ENCODE measurements around the gene AQP7.

AQP7 gene

DNA sequence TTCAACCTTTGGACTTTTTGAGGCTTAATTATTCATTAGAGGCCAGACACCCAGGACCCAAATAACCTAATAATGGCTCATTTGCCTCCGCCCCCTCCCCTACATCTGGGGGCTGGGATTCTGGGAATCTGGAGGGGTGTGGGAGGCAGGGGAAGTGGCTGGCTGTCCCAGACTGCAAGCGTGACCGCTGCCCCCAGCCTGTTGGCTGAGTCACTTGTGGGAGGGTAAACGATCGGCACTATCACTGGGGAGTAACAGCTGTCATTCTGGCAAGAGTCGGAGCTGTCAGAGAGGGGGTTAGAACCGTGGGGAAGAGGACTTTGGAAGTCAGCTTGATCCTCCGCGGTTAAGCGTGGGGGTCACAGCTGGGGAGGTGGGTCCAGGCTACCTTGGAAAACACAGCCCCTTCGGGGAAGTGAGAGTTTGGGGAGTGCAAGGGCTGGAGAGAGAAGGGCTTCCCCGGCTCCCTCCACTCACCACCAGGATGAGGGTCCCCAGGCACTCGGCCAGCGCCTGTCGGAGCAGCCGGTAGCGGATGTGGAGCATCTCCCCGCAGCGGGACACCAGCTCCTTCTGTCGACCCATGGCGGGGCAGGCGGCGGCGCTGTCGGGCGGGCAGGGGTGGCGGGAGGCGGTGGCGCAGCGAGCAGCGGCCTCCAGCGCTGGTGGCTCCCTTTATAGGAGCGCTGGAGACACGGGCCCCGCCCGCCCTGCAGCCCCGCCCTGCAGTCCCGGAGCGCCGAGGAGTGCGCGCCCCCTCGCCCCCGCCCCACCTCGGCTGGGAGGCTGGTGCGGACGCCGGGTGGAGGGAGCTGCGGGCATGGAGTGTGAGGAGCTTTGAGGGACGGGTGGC, 44.8 kb upstream of the AQP7 start, which contains the start of gene AQP3:
Gene AQP3, minus strand, starts transcription at position 648 of the 853 bp plus-strand sequence. Its CDS starts 63 bp downstream, at position 585.
- Histone ChIP-seq H3K4me2 (ENCODE audit: low read depth, low read length, poor library complexity, severe bottlenecking) (no peak within 1 kb of the TSS), H3K4me3 (ENCODE audit: insufficient read depth, low read length, poor library complexity, severe bottlenecking) (no peak within 1 kb of the TSS), H3K9me3 (ENCODE audit: insufficient read depth, low read length) (no peaks in the 10 kb centered on the region), H3K9me2 (replicated peaks; ENCODE audit: insufficient read depth, low read length) (no peaks in the 10 kb centered on the region), H3K79me2 (ENCODE audit: insufficient read depth, low read length) (no peaks in the 10 kb centered on the region), H4K20me1 (ENCODE audit: low read depth, low read length) (no peaks in the 10 kb centered on the region), H3F3A (ENCODE audit: insufficient read depth) (no peaks in the 10 kb centered on the region), H3K27me3 (ENCODE audit: low read length) (no peaks in the 10 kb centered on the region), H2AFZ (ENCODE audit: low read depth, low read length, severe bottlenecking) (no peak within 1 kb of the TSS), H3K36me3 (ENCODE audit: low read length) (no peaks in the 10 kb centered on the region), H3K27ac (ENCODE audit: low read depth, low read length) (no peak within 1 kb of the TSS), H3K9ac (ENCODE audit: low read length) (no peak within 1 kb of the TSS)
- no peak for TF ChIP-seq EZH2phosphoT487 (conservative IDR thresholded peaks at IDR 0.05; ENCODE audit: low read length)
- TF ChIP-seq, protein P1, sequence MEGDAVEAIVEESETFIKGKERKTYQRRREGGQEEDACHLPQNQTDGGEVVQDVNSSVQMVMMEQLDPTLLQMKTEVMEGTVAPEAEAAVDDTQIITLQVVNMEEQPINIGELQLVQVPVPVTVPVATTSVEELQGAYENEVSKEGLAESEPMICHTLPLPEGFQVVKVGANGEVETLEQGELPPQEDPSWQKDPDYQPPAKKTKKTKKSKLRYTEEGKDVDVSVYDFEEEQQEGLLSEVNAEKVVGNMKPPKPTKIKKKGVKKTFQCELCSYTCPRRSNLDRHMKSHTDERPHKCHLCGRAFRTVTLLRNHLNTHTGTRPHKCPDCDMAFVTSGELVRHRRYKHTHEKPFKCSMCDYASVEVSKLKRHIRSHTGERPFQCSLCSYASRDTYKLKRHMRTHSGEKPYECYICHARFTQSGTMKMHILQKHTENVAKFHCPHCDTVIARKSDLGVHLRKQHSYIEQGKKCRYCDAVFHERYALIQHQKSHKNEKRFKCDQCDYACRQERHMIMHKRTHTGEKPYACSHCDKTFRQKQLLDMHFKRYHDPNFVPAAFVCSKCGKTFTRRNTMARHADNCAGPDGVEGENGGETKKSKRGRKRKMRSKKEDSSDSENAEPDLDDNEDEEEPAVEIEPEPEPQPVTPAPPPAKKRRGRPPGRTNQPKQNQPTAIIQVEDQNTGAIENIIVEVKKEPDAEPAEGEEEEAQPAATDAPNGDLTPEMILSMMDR (IDR thresholded peaks at IDR 0.05; ENCODE audit: insufficient read depth, low read length, poor library complexity, severe bottlenecking) = no peak

DNA sequence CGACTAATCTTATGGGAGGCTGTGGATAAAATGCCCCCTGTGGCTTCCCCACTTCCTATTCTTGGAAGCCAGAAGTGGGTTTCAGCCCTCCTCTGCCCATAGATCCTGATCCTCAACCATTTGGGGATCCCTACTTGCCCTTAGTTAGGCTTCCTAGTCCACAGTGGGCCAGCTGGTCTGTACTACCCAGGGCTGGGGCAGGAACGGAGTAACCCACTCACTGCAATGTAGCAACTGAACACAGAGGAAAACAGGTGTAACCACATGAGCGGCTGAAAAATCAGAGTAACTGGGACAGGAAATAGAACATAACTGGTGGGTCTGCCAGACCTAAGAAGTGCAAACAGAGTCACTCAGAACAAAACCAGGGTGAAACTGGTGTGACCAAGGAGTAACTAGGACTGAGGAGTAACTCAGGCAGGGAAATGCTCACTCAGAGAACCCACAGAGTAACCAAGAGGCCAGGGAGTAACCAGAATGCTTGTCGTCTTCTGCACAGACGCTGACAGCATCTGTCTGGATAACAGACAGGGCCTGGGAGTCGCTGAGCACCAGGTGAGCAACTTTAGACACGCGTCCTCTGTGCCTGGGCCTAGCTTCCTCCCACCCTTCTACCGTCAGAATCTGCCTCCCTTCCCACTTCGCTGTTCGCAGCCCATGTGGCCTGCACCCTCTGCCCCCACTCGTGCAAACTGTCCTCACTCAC, 44.0 kb upstream of the AQP7 start:
- no peak overlapping the region for H2AFZ ChIP-seq (ENCODE audit: low read depth, low read length, severe bottlenecking)

DNA sequence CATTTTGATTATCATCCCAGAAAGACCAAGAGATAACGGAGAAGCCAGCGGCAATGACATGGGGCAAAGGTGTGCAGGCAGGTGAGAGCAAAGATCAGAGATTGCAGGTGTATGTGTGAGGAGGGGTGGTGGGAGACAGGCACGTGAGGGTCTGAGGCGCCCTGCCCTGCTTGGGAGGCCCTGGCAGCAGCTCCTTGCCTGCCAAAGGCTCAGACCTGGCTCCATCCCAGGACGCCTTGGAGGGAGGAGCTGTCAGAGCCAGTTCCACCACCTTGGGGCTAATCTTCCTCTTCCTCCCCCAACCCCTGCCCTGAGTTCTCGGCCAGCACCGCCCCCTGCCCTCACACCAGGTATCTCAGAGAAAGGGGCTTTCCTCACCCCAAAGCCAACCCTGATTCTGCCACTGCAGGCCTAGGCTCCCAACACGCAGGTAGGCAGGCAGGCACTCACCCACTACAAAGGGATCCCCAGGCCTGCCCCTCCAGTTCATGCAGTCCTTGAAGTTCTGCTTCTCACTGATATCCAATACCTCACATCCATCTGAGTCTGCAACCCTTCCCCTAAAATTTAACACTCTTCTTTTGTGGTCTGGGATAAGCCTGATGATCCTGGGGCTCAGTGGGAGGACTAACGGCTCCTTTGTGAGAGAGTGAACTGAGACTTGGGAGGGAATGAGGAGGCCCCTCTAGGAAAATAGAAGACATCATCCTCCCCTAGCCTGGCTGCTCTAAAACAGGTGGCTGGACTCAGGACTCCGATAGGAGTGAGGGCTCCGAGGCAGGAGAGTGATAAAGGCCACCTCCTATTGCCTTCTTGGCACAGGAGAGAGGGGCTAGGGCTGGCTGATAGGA, 43.2 kb upstream of the AQP7 start:
- Histone ChIP-seq H3K9ac (ENCODE audit: low read length) (no peak overlapping the region), H3K9me3 (ENCODE audit: insufficient read depth, low read length) (no peaks in the 10 kb centered on the region), H3K4me2 (ENCODE audit: low read depth, low read length, poor library complexity, severe bottlenecking) (no peak overlapping the region), H3K27me3 (ENCODE audit: low read length) (no peaks in the 10 kb centered on the region), H2AFZ (ENCODE audit: low read depth, low read length, severe bottlenecking) (no peak overlapping the region), H4K20me1 (ENCODE audit: low read depth, low read length) (no peaks in the 10 kb centered on the region), H3K4me3 (ENCODE audit: insufficient read depth, low read length, poor library complexity, severe bottlenecking) (no peak overlapping the region), H3F3A (ENCODE audit: insufficient read depth) (no peaks in the 10 kb centered on the region), H3K36me3 (ENCODE audit: low read length) (no peaks in the 10 kb centered on the region), H3K9me2 (replicated peaks; ENCODE audit: insufficient read depth, low read length) (no peaks in the 10 kb centered on the region), H3K79me2 (ENCODE audit: insufficient read depth, low read length) (no peaks in the 10 kb centered on the region), H3K27ac (ENCODE audit: low read depth, low read length) (no peak overlapping the region)
- TF ChIP-seq, protein P1 (IDR thresholded peaks at IDR 0.05; ENCODE audit: insufficient read depth, low read length, poor library complexity, severe bottlenecking) = no peak
- TF ChIP-seq EZH2phosphoT487 (conservative IDR thresholded peaks at IDR 0.05; ENCODE audit: low read length) = no peak

More for the DNA sequence above, 44.0 kb upstream of the AQP7 start:
- no peak overlapping the region for H3K4me3 ChIP-seq (ENCODE audit: insufficient read depth, low read length, poor library complexity, severe bottlenecking)
- H3K79me2 ChIP-seq (ENCODE audit: insufficient read depth, low read length) = no peaks in the 10 kb centered on the region
- H3K27ac ChIP-seq (ENCODE audit: low read depth, low read length) = no peak overlapping the region
- no peaks in the 10 kb centered on the region for H3K27me3 ChIP-seq (ENCODE audit: low read length)
- TF ChIP-seq EZH2phosphoT487 (conservative IDR thresholded peaks at IDR 0.05; ENCODE audit: low read length) = no peak
- TF ChIP-seq, protein P1 (IDR thresholded peaks at IDR 0.05; ENCODE audit: insufficient read depth, low read length, poor library complexity, severe bottlenecking) = no peak
- no peaks in the 10 kb centered on the region for H3K36me3 ChIP-seq (ENCODE audit: low read length)
- no peaks in the 10 kb centered on the region for H3F3A ChIP-seq (ENCODE audit: insufficient read depth)
- H4K20me1 ChIP-seq (ENCODE audit: low read depth, low read length) = no peaks in the 10 kb centered on the region
- H3K9me3 ChIP-seq (ENCODE audit: insufficient read depth, low read length) = no peaks in the 10 kb centered on the region
- H3K4me2 ChIP-seq (ENCODE audit: low read depth, low read length, poor library complexity, severe bottlenecking) = no peak overlapping the region
- no peaks in the 10 kb centered on the region for H3K9me2 ChIP-seq (replicated peaks; ENCODE audit: insufficient read depth, low read length)
- H3K9ac ChIP-seq (ENCODE audit: low read length) = no peak overlapping the region

Data from SU-DHL-6 (cell line).